Fibroblast of skin of left quadriceps (primary cell): Measurements from ENCODE around the gene ARHGAP26.

Experiments used
- DNase-seq, 2 experiments: peaks; one replicate each; pipeline ENCODE4 v3.0.0-alpha.2; 2013; ENCODE audit warnings: low read depth in 2 of 2

ARHGAP26 gene

GRCh38 chr5:143161885-143162540, 391.8 kb downstream of the ARHGAP26 start:
- peak; percentile 68 for DNase-seq

GRCh38 chr5:143162810-143163209, 392.6 kb downstream of the ARHGAP26 start:
- no peak for DNase-seq

- DNase-seq = no peak
Measured at GRCh38 chr5:143164557-143164956, 394.4 kb downstream of the ARHGAP26 start.

- DNase-seq = no peak
Measured at GRCh38 chr5:143165049-143165880, 395.1 kb downstream of the ARHGAP26 start.

GRCh38 chr5:143166090-143166489, 395.9 kb downstream of the ARHGAP26 start:
- no peak for DNase-seq

GRCh38 chr5:143166661-143167420, 396.7 kb downstream of the ARHGAP26 start:
- DNase-seq = no peak

GRCh38 chr5:143168171-143168741, 398.1 kb downstream of the ARHGAP26 start:
- DNase-seq = peak; percentile 80 to 83

GRCh38 chr5:143168921-143169810, 399.0 kb downstream of the ARHGAP26 start:
- no peak for DNase-seq

GRCh38 chr5:143170104-143170503, 399.9 kb downstream of the ARHGAP26 start:
- DNase-seq = no peak

GRCh38 chr5:143170977-143171376, 400.8 kb downstream of the ARHGAP26 start:
- no peak for DNase-seq

- no peak for DNase-seq
Measured at GRCh38 chr5:143172739-143173138, 402.6 kb downstream of the ARHGAP26 start.

GRCh38 chr5:143173139-143173889, 403.1 kb downstream of the ARHGAP26 start:
- DNase-seq = no peak

GRCh38 chr5:143174714-143175398, 404.7 kb downstream of the ARHGAP26 start:
- no peak for DNase-seq

GRCh38 chr5:143176048-143176447, 405.9 kb downstream of the ARHGAP26 start:
- DNase-seq = no peak

GRCh38 chr5:143177263-143177983, 407.2 kb downstream of the ARHGAP26 start:
- DNase-seq = peak; percentile 71

- no peak for DNase-seq
Measured at GRCh38 chr5:143179126-143179740, 409.1 kb downstream of the ARHGAP26 start.

- no peak for DNase-seq
Measured at GRCh38 chr5:143180751-143181150, 410.6 kb downstream of the ARHGAP26 start.

GRCh38 chr5:143181173-143181572, 411.0 kb downstream of the ARHGAP26 start:
- no peak for DNase-seq

GRCh38 chr5:143182106-143182505, 411.9 kb downstream of the ARHGAP26 start:
- no peak for DNase-seq
